ENCODE data around the gene TNNT3. TPM values are rescaled to one million over a fixed set of nuclear protein-coding genes. Genes with fewer than 3 reads are reported as not detected.
A peak's percentile ranks its signal among the peaks of the same experiment; 100 is the strongest.
"Not testable (repeated sequence)": the region's sequence is repeated elsewhere in the genome, so short reads cannot be mapped to it uniquely, and the experiment has no call there.

The TNNT3 gene
- total RNA-seq, 2 experiments from 2014 or later = 13.7 to 16.7 TPM

- peak; percentile 26 for DNase-seq
- no peaks in the 10 kb centered on the region for H3K27me3 Mint-ChIP-seq
- no peak for ATAC-seq (ENCODE audit: low read depth)
- no peaks in the 10 kb centered on the region for H3K9me3 Mint-ChIP-seq
- POLR2A ChIA-PET = no interaction called here
- peaks cover 9% of the 10 kb centered on the region for H3K4me1 Mint-ChIP-seq
- no peak overlapping the region for H3K27ac Mint-ChIP-seq
- H3K36me3 Mint-ChIP-seq = no peaks in the 10 kb centered on the region
- no peak overlapping the region for H3K4me3 Mint-ChIP-seq
These were observed 42.0 kb upstream of the TNNT3 start for GRCh38 chr11:1877211-1878136.

DNA sequence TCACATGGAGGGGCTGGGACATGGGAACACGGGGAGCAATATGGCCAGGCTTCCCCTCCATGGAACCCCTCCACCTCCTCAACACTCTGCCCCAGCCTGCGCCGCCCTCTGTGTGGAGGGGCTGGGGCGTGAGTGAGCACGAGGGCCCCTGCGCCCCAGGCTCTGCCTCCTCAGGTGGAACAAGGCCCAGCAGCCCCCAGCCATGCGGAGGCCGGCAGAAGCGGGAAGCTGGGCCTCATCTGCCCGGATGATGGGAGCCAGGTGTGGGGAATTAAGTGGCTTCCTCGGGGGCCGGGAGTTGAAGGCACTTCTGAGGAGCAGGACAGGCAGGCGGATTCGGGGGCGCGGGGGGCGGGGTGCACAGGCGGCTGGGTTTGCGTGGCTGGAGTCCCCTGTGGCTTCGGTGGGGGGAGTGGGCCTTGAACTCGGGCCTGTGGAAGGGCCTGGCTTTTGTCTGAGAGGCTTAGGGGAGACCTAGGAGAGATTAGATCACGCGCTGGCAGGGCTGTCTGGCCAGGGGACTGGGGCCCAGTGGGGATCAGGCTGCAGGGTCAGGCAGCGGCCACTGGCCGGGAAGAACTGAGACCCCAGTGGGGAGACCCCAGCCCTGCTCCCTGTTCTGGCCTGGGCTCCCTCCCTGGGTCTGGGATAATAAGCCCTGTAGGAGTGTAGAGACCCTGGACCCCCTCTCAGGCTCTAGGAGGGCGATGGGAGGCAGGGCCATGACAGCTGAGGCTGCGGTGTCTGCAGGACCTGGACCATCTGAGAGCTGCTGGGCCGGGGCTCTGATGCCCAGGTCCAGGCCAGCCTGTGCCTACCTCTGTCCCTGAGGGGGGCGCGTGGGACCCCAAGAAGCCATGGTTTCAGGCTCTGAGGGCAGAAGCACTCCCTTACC, 41.1 kb upstream of the TNNT3 start:
- peaks cover 5% of the 10 kb centered on the region for H3K4me1 Mint-ChIP-seq
- H3K9me3 Mint-ChIP-seq = no peaks in the 10 kb centered on the region
- no peak overlapping the region for H3K4me3 Mint-ChIP-seq
- no peaks in the 10 kb centered on the region for H3K36me3 Mint-ChIP-seq
- H3K27ac Mint-ChIP-seq = no peak overlapping the region
- no peaks in the 10 kb centered on the region for H3K27me3 Mint-ChIP-seq
- POLR2A ChIA-PET = interaction anchor here (1.0 kb wide), 1 partner anchor 144 kb away, joined by 3 read pairs; no protein-coding TSS in a partner anchor
- DNase-seq = no peak
- ATAC-seq (ENCODE audit: low read depth) = no peak

GRCh38 chr11:1879342-1879940, 40.1 kb upstream of the TNNT3 start:
- no peak overlapping the region for H3K4me3 Mint-ChIP-seq
- DNase-seq (peak; percentile 28), ATAC-seq (ENCODE audit: low read depth) (no peak)
- H3K9me3 Mint-ChIP-seq = no peaks in the 10 kb centered on the region
- no peaks in the 10 kb centered on the region for H3K27me3 Mint-ChIP-seq
- no peak overlapping the region for H3K27ac Mint-ChIP-seq
- POLR2A ChIA-PET = interaction anchor here (1.0 kb wide), 1 partner anchor 143 kb away, joined by 3 read pairs; no protein-coding TSS in a partner anchor
- H3K36me3 Mint-ChIP-seq = no peaks in the 10 kb centered on the region
- peaks cover 3% of the 10 kb centered on the region for H3K4me1 Mint-ChIP-seq

DNA sequence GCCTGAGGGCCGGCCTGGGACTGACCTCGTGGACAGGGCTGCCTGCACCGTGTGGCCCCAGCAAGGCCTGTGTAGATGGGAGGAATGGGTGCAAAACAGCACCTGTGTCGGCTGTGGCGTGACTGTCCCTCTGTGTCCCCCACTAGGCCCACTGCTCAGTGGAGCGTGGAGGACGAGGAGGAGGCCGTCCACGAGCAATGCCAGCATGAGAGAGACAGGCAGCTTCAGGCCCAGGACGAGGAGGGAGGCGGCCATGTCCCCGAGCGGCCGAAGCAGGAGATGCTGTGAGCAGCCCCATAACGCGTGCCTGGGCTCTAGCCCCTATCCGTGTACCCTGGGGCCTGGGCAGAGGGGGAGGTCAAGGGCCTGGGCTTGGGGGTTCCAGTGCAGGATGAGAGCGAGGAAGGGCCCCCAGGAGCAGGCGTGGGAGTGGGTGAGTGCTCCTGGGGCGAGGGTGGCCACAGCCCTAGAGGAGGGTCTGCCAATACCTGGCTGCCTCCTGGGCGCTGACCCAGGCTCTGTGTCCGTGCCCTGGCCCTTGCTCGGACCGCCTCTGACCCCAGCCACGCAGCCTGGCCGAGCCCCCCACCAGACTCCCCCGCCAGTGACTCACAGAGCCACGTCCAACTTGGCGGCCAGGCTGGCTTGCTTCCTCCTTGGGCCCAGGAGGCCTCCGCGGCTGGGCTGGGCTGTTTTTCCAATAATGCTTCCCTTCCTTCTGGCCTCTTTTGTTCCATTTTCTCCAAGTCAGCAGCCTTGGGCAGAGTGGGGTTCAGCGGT, 39.4 kb upstream of the TNNT3 start:
- Mint-ChIP-seq H3K9me3 (no peaks in the 10 kb centered on the region), H3K4me3 (no peak overlapping the region), H3K27ac (no peak overlapping the region), H3K4me1 (peaks cover 3% of the 10 kb centered on the region), H3K27me3 (no peaks in the 10 kb centered on the region), H3K36me3 (no peaks in the 10 kb centered on the region)
- peak; percentile 31 for DNase-seq
- POLR2A ChIA-PET = no interaction called here
- ATAC-seq (ENCODE audit: low read depth) = no peak

DNA sequence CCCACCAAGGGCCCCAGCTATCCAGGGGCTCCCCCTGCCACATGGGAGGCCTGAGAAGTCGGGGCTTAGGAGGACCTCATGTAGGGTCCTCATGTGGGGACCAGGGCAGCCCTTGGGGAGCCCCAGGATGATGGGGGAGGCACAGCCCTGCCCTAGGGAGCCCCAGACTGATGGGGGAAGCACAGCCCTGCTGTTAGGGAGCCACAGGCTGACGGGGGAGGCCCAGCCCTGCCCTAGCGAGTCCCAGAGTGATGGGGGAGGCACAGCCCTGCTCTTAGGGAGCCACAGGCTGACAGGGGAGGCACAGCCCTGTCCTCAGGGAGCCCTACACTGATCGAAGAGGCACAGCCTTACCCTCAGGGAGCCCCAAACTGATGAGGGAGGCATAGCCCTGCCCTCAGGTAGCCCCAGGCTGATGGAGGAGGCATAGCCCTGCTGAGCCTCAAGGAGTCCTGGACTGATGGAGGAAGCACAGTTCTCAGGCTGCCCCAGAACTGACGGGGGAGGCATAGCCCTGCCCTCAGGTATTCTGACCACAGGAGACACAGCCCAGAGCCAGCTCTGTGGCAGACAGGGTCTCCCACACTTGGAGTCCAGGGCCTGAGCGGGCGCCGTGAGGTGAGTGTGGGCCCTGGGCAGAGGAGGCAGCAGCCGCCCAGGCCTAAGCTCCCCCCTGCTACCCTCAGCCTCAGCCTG, 38.6 kb upstream of the TNNT3 start:
- H3K27me3 Mint-ChIP-seq = no peaks in the 10 kb centered on the region
- no peaks in the 10 kb centered on the region for H3K9me3 Mint-ChIP-seq
- H3K4me1 Mint-ChIP-seq = peaks cover 3% of the 10 kb centered on the region
- no peak overlapping the region for H3K27ac Mint-ChIP-seq
- no peaks in the 10 kb centered on the region for H3K36me3 Mint-ChIP-seq
- DNase-seq (peak; percentile 39), ATAC-seq (ENCODE audit: low read depth) (no peak)
- POLR2A ChIA-PET = interaction anchor here (2.3 to 2.8 kb wide), 2 partner anchors 28 to 41 kb away, joined by 6 to 13 read pairs; partner anchors contain the start of gene LSP1
- no peak overlapping the region for H3K4me3 Mint-ChIP-seq

DNA sequence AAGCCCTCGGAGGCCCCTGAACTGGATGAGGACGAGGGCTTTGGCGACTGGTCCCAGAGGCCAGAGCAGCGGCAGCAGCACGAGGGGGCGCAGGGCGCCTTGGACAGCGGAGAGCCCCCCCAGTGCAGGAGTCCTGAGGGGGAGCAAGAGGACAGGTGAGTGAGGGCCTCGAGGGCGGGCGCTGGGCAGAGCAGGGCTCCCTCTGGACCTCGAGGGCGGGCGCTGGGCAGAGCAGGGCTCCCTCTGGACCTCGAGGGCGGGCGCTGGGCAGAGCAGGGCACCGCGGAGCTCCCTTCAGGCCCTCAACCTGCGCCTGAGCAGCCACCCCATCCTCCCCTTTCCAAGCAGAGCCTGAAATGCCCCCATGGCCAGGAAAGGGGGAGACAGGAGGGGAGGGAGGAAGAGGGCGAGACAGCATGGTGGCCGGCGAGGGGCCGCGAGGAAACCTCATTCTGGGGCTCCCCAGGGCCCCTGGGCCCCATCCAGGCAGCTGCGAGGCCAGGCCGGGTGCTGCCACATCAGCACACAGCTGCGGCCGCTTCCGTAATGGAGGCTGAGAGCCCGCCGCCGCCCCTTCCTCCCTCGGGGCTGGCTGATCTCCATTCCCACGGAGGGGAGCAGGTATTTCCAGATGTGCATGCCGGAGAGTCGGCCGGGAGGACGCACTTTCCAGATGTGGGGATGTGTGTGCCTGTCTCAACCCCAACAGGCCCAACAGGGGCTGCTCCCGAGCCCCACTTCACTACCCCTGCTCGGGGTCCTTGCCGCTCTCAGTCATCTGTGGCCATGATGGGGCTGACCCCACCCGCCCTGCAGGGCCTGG, 37.9 kb upstream of the TNNT3 start:
- H3K4me1 Mint-ChIP-seq = peaks cover 3% of the 10 kb centered on the region
- DNase-seq (peak; percentile 45), ATAC-seq (ENCODE audit: low read depth) (peak; percentile 4)
- POLR2A ChIA-PET = interaction anchor here (0.8 to 2.8 kb wide), 5 partner anchors 9 to 66 kb away, joined by 4 to 13 read pairs (median 5); partner anchors contain the start of gene LSP1
- no peaks in the 10 kb centered on the region for H3K36me3 Mint-ChIP-seq
- H3K27ac Mint-ChIP-seq = no peak overlapping the region
- no peak overlapping the region for H3K4me3 Mint-ChIP-seq
- no peaks in the 10 kb centered on the region for H3K9me3 Mint-ChIP-seq
- no peaks in the 10 kb centered on the region for H3K27me3 Mint-ChIP-seq

GRCh38 chr11:1882265-1883238, 37.0 kb upstream of the TNNT3 start:
- H3K36me3 Mint-ChIP-seq = peaks cover 3% of the 10 kb centered on the region
- H3K27ac Mint-ChIP-seq = no peak overlapping the region
- ATAC-seq (ENCODE audit: low read depth) (peak; percentile 90), DNase-seq (peak; percentile 89)
- POLR2A ChIA-PET = interaction anchor here (0.8 to 2.8 kb wide), 5 partner anchors 9 to 65 kb away, joined by 4 to 13 read pairs (median 5); partner anchors contain the start of gene LSP1
- H3K9me3 Mint-ChIP-seq = no peaks in the 10 kb centered on the region
- H3K4me1 Mint-ChIP-seq = peaks cover 3% of the 10 kb centered on the region
- H3K27me3 Mint-ChIP-seq = no peaks in the 10 kb centered on the region
- no peak overlapping the region for H3K4me3 Mint-ChIP-seq

DNA sequence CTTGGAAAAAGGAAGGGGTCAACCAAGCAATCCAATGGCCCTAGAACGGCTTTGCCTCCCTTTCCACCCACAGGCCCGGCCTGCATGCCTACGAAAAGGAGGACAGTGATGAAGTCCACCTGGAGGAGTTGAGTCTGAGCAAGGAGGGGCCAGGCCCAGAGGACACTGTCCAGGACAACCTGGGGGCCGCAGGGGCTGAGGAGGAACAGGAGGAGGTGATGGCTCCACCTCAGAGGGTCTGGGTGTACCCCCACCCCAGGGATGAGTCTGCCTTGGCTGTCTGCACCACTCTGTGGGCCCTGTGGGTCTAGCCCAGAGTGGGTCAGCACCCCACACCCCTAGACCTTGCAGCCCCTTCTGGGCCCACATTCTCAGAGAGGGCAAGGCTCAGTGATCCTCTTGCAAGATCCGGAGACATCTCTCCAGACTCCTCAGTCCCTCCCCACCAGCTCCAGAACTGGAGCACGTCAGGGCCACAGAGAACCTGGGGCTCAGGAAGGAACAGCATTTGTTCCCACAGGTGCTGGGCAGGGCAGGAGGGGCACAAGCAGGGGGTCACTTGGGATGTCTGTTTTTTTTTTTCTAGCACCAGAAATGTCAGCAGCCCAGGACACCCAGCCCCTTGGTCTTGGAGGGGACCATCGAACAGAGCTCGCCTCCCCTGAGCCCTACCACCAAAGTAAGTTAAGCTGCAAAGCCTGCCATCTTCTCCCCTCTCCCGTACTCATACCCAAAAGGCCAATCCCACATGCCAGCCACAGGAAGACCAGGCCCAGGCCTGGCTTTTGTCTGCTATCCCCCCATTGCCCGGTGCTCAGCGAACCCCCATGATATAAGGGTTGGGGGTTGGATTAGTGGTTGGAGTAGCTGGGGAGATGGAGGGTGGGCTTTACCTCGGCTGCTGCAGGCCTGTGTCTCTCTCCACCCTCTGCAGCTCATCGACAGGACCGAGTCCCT, 35.9 kb upstream of the TNNT3 start:
- H3K27me3 Mint-ChIP-seq = no peaks in the 10 kb centered on the region
- peaks cover 13% of the 10 kb centered on the region for H3K4me1 Mint-ChIP-seq
- H3K27ac Mint-ChIP-seq = no peak overlapping the region
- no peak overlapping the region for H3K4me3 Mint-ChIP-seq
- DNase-seq = peak; percentile 30
- peaks cover 9% of the 10 kb centered on the region for H3K36me3 Mint-ChIP-seq
- no peak for ATAC-seq (ENCODE audit: low read depth)
- no peaks in the 10 kb centered on the region for H3K9me3 Mint-ChIP-seq
- POLR2A ChIA-PET = interaction anchor here (1.5 to 2.8 kb wide), 2 partner anchors 30 to 33 kb away, joined by 5 to 13 read pairs; partner anchors contain the start of gene LSP1

DNA sequence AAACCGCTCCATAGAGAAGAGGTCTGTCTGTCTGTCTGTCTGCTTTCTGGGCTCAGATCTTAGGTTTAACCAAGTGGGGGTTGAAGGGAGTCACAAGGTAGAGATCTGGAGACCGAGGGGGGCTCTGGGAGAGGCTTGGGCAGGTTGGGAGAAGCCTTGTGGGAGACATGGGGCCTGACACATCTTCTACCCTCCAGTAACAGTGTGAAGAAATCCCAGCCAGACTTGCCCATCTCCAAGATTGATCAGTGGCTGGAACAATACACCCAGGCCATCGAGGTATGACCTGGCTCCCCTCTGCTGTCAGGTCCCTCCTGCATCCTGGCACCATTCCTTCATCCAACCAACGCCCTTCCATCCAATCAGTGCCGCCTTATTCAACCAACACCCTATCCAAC, 35.2 kb upstream of the TNNT3 start:
- H3K27me3 Mint-ChIP-seq = no peaks in the 10 kb centered on the region
- POLR2A ChIA-PET = no interaction called here
- DNase-seq (peak; percentile 0), ATAC-seq (ENCODE audit: low read depth) (no peak)
- no peak overlapping the region for H3K4me3 Mint-ChIP-seq
- H3K27ac Mint-ChIP-seq = no peak overlapping the region
- H3K9me3 Mint-ChIP-seq = no peaks in the 10 kb centered on the region
- H3K36me3 Mint-ChIP-seq = peaks cover 14% of the 10 kb centered on the region
- H3K4me1 Mint-ChIP-seq = peaks cover 17% of the 10 kb centered on the region

DNA sequence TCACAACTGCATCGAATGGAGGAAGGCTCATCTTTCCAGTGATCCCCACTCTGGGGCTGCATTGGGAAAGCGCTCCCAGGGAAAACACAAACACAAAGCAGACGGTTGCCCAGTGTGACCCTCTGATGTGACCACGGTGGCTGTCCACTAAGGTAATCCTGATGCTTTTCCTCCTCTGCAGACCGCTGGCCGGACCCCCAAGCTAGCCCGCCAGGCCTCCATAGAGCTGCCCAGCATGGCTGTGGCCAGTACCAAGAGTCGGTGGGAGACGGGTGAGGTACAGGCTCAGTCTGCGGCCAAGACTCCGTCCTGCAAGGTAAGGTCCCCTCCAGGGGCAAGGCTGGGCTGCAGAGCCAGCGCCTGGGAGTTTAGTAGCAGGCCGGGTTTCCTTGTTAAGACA, 33.0 kb upstream of the TNNT3 start:
- ATAC-seq (ENCODE audit: low read depth); DNase-seq; H3K27ac Mint-ChIP-seq; H3K9me3 Mint-ChIP-seq; H3K4me3 Mint-ChIP-seq; H3K27me3 Mint-ChIP-seq: not testable (repeated sequence)
- H3K36me3 Mint-ChIP-seq = peaks cover 15% of the 10 kb centered on the region
- peaks cover 23% of the 10 kb centered on the region for H3K4me1 Mint-ChIP-seq
- POLR2A ChIA-PET = interaction anchor here (6.4 kb wide), 1 partner anchor 34 kb away, joined by 68 read pairs; the partner anchor contains the start of gene LSP1
